MM.1S (cell line): ENCODE results near the gene SLC1A7.

ENCODE experiments used
- DNase-seq: peaks from one replicate; pipeline ENCODE4 v3.0.0-alpha.2; 2015
- H2AFZ ChIP-seq: fragments of 300-600 bp; sonication (generic); 2 replicates; pipeline ENCODE4 v1.6.0; 2016; ENCODE audit warnings: antibody characterized with exemption, low read length
- H3F3A ChIP-seq: fragments of 300-600 bp; sonication (generic); 2 replicates; pipeline ENCODE4 v1.6.1; 2016; ENCODE audit warnings: mild to moderate bottlenecking, antibody characterized with exemption, low read length, moderate library complexity, mixed read lengths; ENCODE audit not compliant: insufficient read depth
- H3K27ac ChIP-seq: fragments of 300-600 bp; sonication (generic); 2 replicates; pipeline ENCODE4 v1.5.1; 2016; ENCODE audit warnings: mild to moderate bottlenecking, low read length
- H3K27me3 ChIP-seq: fragments of 300-600 bp; sonication (generic); replicated peaks from 2 replicates; pipeline ENCODE4 v1.6.0; 2016; ENCODE audit warnings: low read length; ENCODE audit not compliant: insufficient read depth
- H3K36me3 ChIP-seq: fragments of 300-600 bp; sonication (generic); replicated peaks from 2 replicates; pipeline ENCODE4 v1.6.1; 2016; ENCODE audit warnings: mild to moderate bottlenecking, low read length, mixed read lengths; ENCODE audit not compliant: insufficient read depth
- H3K4me1 ChIP-seq: fragments of 300-600 bp; sonication (generic); 2 replicates; pipeline ENCODE4 v1.6.1; 2016; ENCODE audit warnings: low read length, mixed read lengths
- H3K4me2 ChIP-seq: fragments of 300-600 bp; sonication (generic); 2 replicates; pipeline ENCODE4 v1.6.0; 2016; ENCODE audit warnings: low read depth, low read length
- H3K4me3 ChIP-seq: fragments of 300-600 bp; sonication (generic); 2 replicates; pipeline ENCODE4 v1.5.1; 2016; ENCODE audit warnings: low read length, mixed read lengths
- H3K79me2 ChIP-seq: fragments of 300-600 bp; sonication (generic); 2 replicates; pipeline ENCODE4 v1.6.1; 2016; ENCODE audit warnings: mixed run types, low read length, mixed read lengths
- H3K9ac ChIP-seq: fragments of 300-600 bp; sonication (generic); 2 replicates; pipeline ENCODE4 v1.6.1; 2016; ENCODE audit warnings: low read length, mixed read lengths
- H3K9me2 ChIP-seq: fragments of 300-600 bp; sonication (generic); replicated peaks from 2 replicates; pipeline ENCODE4 v1.6.1; 2016; ENCODE audit warnings: mild to moderate bottlenecking, low read length, mixed read lengths; ENCODE audit not compliant: insufficient read depth
- H3K9me3 ChIP-seq: fragments of 300-600 bp; sonication (generic); replicated peaks from 2 replicates; pipeline ENCODE4 v1.6.1; 2016; ENCODE audit warnings: mild to moderate bottlenecking, low read length, mixed read lengths; ENCODE audit not compliant: insufficient read depth
- H4K20me1 ChIP-seq: fragments of 300-600 bp; sonication (generic); 2 replicates; pipeline ENCODE4 v1.6.1; 2016; ENCODE audit warnings: mild to moderate bottlenecking, low read length, moderate library complexity, mixed read lengths; ENCODE audit not compliant: insufficient read depth
- CTCF ChIP-seq: fragments of 300-600 bp; sonication (generic); IDR thresholded peaks from 2 replicates; pipeline ENCODE4 v1.5.1; 2016; ENCODE audit warnings: antibody characterized with exemption, low read length, mixed read lengths
- EZH2 ChIP-seq: fragments of 300-600 bp; sonication (generic); optimal IDR thresholded peaks from 2 replicates; pipeline ENCODE3; 2017; ENCODE audit warnings: low read depth, mild to moderate bottlenecking, antibody characterized with exemption, low read length, mixed read lengths
- EZH2phosphoT487 ChIP-seq: fragments of 300-600 bp; sonication (generic); IDR thresholded peaks from 2 replicates; pipeline ENCODE4 v1.6.1; 2018; ENCODE audit warnings: antibody characterized with exemption, low read length

SLC1A7 gene

GRCh38 chr1:53081384-53082066 is 60.9 kb downstream of the SLC1A7 start:
- Histone ChIP-seq H3K9ac (no peak overlapping the region), H3F3A (no peaks in the 10 kb centered on the region), H3K4me3 (no peak overlapping the region), H3K4me1 (no peaks in the 10 kb centered on the region), H4K20me1 (no peaks in the 10 kb centered on the region), H3K4me2 (no peak overlapping the region), H3K27ac (no peak overlapping the region), H2AFZ (no peak overlapping the region), H3K9me3 (no peaks in the 10 kb centered on the region), H3K9me2 (no peaks in the 10 kb centered on the region), H3K27me3 (no peaks in the 10 kb centered on the region), H3K36me3 (no peaks in the 10 kb centered on the region), H3K79me2 (no peaks in the 10 kb centered on the region)
- no peak for DNase-seq
- TF ChIP-seq EZH2 (no peak), EZH2phosphoT487 (no peak), CTCF (no peak)

GRCh38 chr1:53080769-53081168 is 61.7 kb downstream of the SLC1A7 start:
- H3K9me2 ChIP-seq = no peaks in the 10 kb centered on the region
- H4K20me1 ChIP-seq = no peaks in the 10 kb centered on the region
- TF ChIP-seq CTCF (no peak), EZH2 (no peak), EZH2phosphoT487 (no peak)
- no peak overlapping the region for H3K27ac ChIP-seq
- DNase-seq = no peak
- H3K36me3 ChIP-seq = no peaks in the 10 kb centered on the region
- H3K4me2 ChIP-seq = no peak overlapping the region
- H3K4me3 ChIP-seq = no peak overlapping the region
- H3K9me3 ChIP-seq = no peaks in the 10 kb centered on the region
- no peak overlapping the region for H3K9ac ChIP-seq
- H2AFZ ChIP-seq = no peak overlapping the region
- no peaks in the 10 kb centered on the region for H3K79me2 ChIP-seq
- no peaks in the 10 kb centered on the region for H3K4me1 ChIP-seq
- no peaks in the 10 kb centered on the region for H3K27me3 ChIP-seq
- no peaks in the 10 kb centered on the region for H3F3A ChIP-seq

- no peak for DNase-seq
- H3K36me3 ChIP-seq = no peaks in the 10 kb centered on the region
- H3K27ac ChIP-seq = no peak overlapping the region
- H3K27me3 ChIP-seq = no peaks in the 10 kb centered on the region
- no peak overlapping the region for H3K4me2 ChIP-seq
- no peaks in the 10 kb centered on the region for H3K4me1 ChIP-seq
- no peaks in the 10 kb centered on the region for H3F3A ChIP-seq
- no peaks in the 10 kb centered on the region for H3K9me2 ChIP-seq
- no peaks in the 10 kb centered on the region for H3K9me3 ChIP-seq
- TF ChIP-seq EZH2phosphoT487 (no peak), EZH2 (no peak)
- no peaks in the 10 kb centered on the region for H3K79me2 ChIP-seq
- H3K4me3 ChIP-seq = no peak overlapping the region
- H2AFZ ChIP-seq = no peak overlapping the region
- no peaks in the 10 kb centered on the region for H4K20me1 ChIP-seq
- no peak overlapping the region for H3K9ac ChIP-seq
Observed at GRCh38 chr1:53080041-53080440, 62.4 kb downstream of the SLC1A7 start.

- TF ChIP-seq EZH2 (no peak), EZH2phosphoT487 (no peak), CTCF (no peak)
- DNase-seq = no peak
Observed at GRCh38 chr1:53079251-53079650, 63.2 kb downstream of the SLC1A7 start.

More at GRCh38 chr1:53079251-53079650, 63.2 kb downstream of the SLC1A7 start:
- H3K9ac ChIP-seq = no peak overlapping the region
- H3F3A ChIP-seq = no peaks in the 10 kb centered on the region
- H2AFZ ChIP-seq = no peak overlapping the region
- no peak overlapping the region for H3K4me3 ChIP-seq
- H3K4me1 ChIP-seq = no peaks in the 10 kb centered on the region
- H3K27ac ChIP-seq = no peak overlapping the region
- no peaks in the 10 kb centered on the region for H3K36me3 ChIP-seq
- H3K27me3 ChIP-seq = no peaks in the 10 kb centered on the region
- H3K9me2 ChIP-seq = no peaks in the 10 kb centered on the region
- H4K20me1 ChIP-seq = no peaks in the 10 kb centered on the region
- no peak overlapping the region for H3K4me2 ChIP-seq
- H3K9me3 ChIP-seq = no peaks in the 10 kb centered on the region
- no peaks in the 10 kb centered on the region for H3K79me2 ChIP-seq
